ENCODE data around the gene DLG5.
"Not testable (repeated sequence)": the region's sequence is repeated elsewhere in the genome, so short reads cannot be mapped to it uniquely, and the experiment has no call there.

The DLG5 gene

GRCh38 chr10:77782328-77783061 is 144.1 kb downstream of the DLG5 start:
- H3K9me3 ChIP-seq (ENCODE audit: low read length): peaks cover 8% of the 10 kb centered on the region
- no peak overlapping the region for H3K4me3 ChIP-seq (ENCODE audit: low read length)
- H3K36me3 ChIP-seq (ENCODE audit: insufficient read depth, low read length): peaks cover 36% of the 10 kb centered on the region
- no peak overlapping the region for H2AFZ ChIP-seq (ENCODE audit: low read depth, low read length)
- no peaks in the 10 kb centered on the region for H3K4me1 ChIP-seq (ENCODE audit: insufficient read depth, low read length)
- no peaks in the 10 kb centered on the region for H3K27me3 ChIP-seq (ENCODE audit: insufficient read depth, low read length)

GRCh38 chr10:77781451-77782327 is 144.9 kb downstream of the DLG5 start:
- no peaks in the 10 kb centered on the region for H3K27me3 ChIP-seq (ENCODE audit: insufficient read depth, low read length)
- peaks cover 8% of the 10 kb centered on the region for H3K9me3 ChIP-seq (ENCODE audit: low read length)
- H3K4me3 ChIP-seq (ENCODE audit: low read length): no peak overlapping the region
- no peak overlapping the region for H2AFZ ChIP-seq (ENCODE audit: low read depth, low read length)
- H3K4me1 ChIP-seq (ENCODE audit: insufficient read depth, low read length): no peaks in the 10 kb centered on the region
- H3K36me3 ChIP-seq (ENCODE audit: insufficient read depth, low read length): peaks cover 34% of the 10 kb centered on the region

- Histone ChIP-seq H3K4me3 (ENCODE audit: low read length) (no peak overlapping the region), H2AFZ (ENCODE audit: low read depth, low read length) (no peak overlapping the region), H3K4me1 (ENCODE audit: insufficient read depth, low read length) (no peaks in the 10 kb centered on the region), H3K27me3 (ENCODE audit: insufficient read depth, low read length) (no peaks in the 10 kb centered on the region), H3K36me3 (ENCODE audit: insufficient read depth, low read length) (peaks cover 31% of the 10 kb centered on the region), H3K9me3 (ENCODE audit: low read length) (peaks cover 8% of the 10 kb centered on the region)
These were observed 146.4 kb downstream of the DLG5 start for GRCh38 chr10:77780180-77780579.

- Histone ChIP-seq H3K9me3 (ENCODE audit: low read length) (peaks cover 6% of the 10 kb centered on the region), H3K36me3 (ENCODE audit: insufficient read depth, low read length) (peaks cover 14% of the 10 kb centered on the region), H2AFZ (ENCODE audit: low read depth, low read length) (no peak overlapping the region), H3K4me1 (ENCODE audit: insufficient read depth, low read length) (no peaks in the 10 kb centered on the region), H3K4me3 (ENCODE audit: low read length) (no peak overlapping the region), H3K27me3 (ENCODE audit: insufficient read depth, low read length) (no peaks in the 10 kb centered on the region)
These were observed 150.1 kb downstream of the DLG5 start for GRCh38 chr10:77776487-77776886.

- Histone ChIP-seq H3K4me3 (ENCODE audit: low read length) (no peak overlapping the region), H2AFZ (ENCODE audit: low read depth, low read length) (no peak overlapping the region), H3K9me3 (ENCODE audit: low read length) (peaks cover 2% of the 10 kb centered on the region), H3K27me3 (ENCODE audit: insufficient read depth, low read length) (no peaks in the 10 kb centered on the region), H3K4me1 (ENCODE audit: insufficient read depth, low read length) (no peaks in the 10 kb centered on the region), H3K36me3 (ENCODE audit: insufficient read depth, low read length) (peaks cover 3% of the 10 kb centered on the region)
These were observed 151.6 kb downstream of the DLG5 start for GRCh38 chr10:77774940-77775391.

GRCh38 chr10:77773631-77774426 is 152.7 kb downstream of the DLG5 start:
- Histone ChIP-seq H3K36me3 (ENCODE audit: insufficient read depth, low read length) (no peaks in the 10 kb centered on the region), H3K4me3 (ENCODE audit: low read length) (no peak overlapping the region), H3K27me3 (ENCODE audit: insufficient read depth, low read length) (no peaks in the 10 kb centered on the region), H3K9me3 (ENCODE audit: low read length) (no peaks in the 10 kb centered on the region), H2AFZ (ENCODE audit: low read depth, low read length) (no peak overlapping the region), H3K4me1 (ENCODE audit: insufficient read depth, low read length) (no peaks in the 10 kb centered on the region)

- H2AFZ ChIP-seq (ENCODE audit: low read depth, low read length); H3K4me1 ChIP-seq (ENCODE audit: insufficient read depth, low read length); H3K27me3 ChIP-seq (ENCODE audit: insufficient read depth, low read length); H3K4me3 ChIP-seq (ENCODE audit: low read length); H3K9me3 ChIP-seq (ENCODE audit: low read length); H3K36me3 ChIP-seq (ENCODE audit: insufficient read depth, low read length): not testable (repeated sequence)
These were observed 153.5 kb downstream of the DLG5 start for GRCh38 chr10:77772852-77773600.

DNA sequence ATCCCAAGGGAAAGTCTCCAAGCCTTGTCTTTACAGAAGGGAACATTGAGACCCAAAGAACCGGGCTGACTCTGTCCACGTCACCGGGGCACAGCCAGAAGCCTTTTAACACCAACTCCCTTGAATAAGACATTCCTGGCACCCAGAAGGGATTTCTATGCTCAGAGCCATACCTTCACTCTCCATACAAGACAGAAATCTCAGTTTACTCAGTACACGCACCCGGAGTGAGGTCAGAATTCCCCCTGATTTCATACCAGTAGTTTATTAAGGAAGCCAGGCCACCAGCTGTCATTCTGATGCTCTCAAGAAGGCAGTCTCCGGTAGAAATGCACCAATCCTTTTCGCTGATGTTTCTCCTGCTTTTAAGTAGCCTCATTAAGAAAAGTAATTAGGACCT is 154.7 kb downstream of the DLG5 start:
- Histone ChIP-seq H3K4me3 (ENCODE audit: low read length) (no peak overlapping the region), H2AFZ (ENCODE audit: low read depth, low read length) (no peak overlapping the region), H3K9me3 (ENCODE audit: low read length) (no peaks in the 10 kb centered on the region), H3K4me1 (ENCODE audit: insufficient read depth, low read length) (no peaks in the 10 kb centered on the region), H3K36me3 (ENCODE audit: insufficient read depth, low read length) (no peaks in the 10 kb centered on the region), H3K27me3 (ENCODE audit: insufficient read depth, low read length) (no peaks in the 10 kb centered on the region)

DNA sequence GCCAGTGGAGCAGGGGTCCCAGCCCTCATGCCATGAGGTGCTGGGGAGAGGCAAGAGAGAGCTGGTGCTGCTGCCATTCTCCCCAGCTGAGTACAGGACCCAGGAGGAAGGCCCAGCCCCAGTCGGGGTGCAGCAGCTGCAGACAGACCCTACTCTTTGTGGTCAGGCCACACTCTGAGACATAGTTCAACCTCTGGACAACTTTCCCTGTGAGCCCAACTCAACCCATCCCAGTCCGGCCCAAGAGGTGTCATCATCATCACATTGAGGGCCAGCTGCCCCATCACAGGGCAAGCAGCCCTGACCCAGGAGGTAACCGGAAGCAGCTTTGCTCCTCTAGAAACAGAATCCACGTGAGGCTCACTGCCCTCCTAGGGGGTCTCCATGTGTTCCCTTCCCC is 155.1 kb downstream of the DLG5 start:
- H3K4me1 ChIP-seq (ENCODE audit: insufficient read depth, low read length): no peaks in the 10 kb centered on the region

GRCh38 chr10:77770868-77771175 is 155.7 kb downstream of the DLG5 start:
- no peaks in the 10 kb centered on the region for H3K4me1 ChIP-seq (ENCODE audit: insufficient read depth, low read length)
- H3K27me3 ChIP-seq (ENCODE audit: insufficient read depth, low read length): no peaks in the 10 kb centered on the region
- H2AFZ ChIP-seq (ENCODE audit: low read depth, low read length): no peak overlapping the region
- H3K36me3 ChIP-seq (ENCODE audit: insufficient read depth, low read length): no peaks in the 10 kb centered on the region
- H3K9me3 ChIP-seq (ENCODE audit: low read length): no peaks in the 10 kb centered on the region
- no peak overlapping the region for H3K4me3 ChIP-seq (ENCODE audit: low read length)

More for the DNA sequence above, 155.1 kb downstream of the DLG5 start:
- Histone ChIP-seq H3K4me3 (ENCODE audit: low read length) (no peak overlapping the region), H3K36me3 (ENCODE audit: insufficient read depth, low read length) (no peaks in the 10 kb centered on the region), H3K9me3 (ENCODE audit: low read length) (no peaks in the 10 kb centered on the region), H3K27me3 (ENCODE audit: insufficient read depth, low read length) (no peaks in the 10 kb centered on the region), H2AFZ (ENCODE audit: low read depth, low read length) (no peak overlapping the region)

DNA sequence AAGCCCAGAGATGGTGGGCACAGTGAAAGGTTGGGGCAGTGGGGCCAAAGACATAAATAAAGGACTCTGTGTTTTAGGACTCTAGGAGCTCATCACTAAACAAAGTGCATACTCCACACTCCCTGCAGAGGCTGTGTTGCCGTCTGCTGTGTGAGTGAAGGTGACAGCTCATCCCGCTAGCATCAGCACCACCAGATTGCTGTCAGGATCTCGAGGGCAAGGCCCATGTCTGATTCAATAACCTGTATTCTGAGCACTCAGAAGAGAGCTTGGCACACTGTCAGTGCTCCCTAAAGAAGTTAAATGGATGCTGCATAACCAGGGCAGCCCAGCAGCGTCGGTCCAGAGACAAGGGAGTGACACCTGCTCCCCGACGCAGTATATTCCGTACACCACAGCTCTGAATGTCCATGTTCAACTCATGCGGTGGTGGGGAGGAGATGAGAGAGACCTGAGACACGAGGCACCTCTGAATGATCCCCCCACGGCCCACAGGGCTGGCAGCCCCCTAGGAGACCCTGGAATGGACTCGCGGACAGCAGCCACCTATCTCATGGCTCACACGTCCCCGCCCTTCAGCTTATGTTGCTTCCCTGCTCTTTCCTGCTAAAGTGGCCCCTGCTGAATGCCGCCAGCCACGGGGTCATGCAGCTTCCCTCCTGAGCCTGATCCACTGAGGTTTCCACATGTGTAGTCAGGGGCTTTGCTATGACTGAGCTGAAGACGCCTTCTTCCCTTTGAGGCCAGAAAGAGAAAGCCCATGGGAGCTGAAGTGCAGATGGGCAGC is 156.3 kb downstream of the DLG5 start:
- Histone ChIP-seq H2AFZ (ENCODE audit: low read depth, low read length) (no peak overlapping the region), H3K36me3 (ENCODE audit: insufficient read depth, low read length) (no peaks in the 10 kb centered on the region), H3K27me3 (ENCODE audit: insufficient read depth, low read length) (no peaks in the 10 kb centered on the region), H3K4me1 (ENCODE audit: insufficient read depth, low read length) (no peaks in the 10 kb centered on the region), H3K9me3 (ENCODE audit: low read length) (no peaks in the 10 kb centered on the region), H3K4me3 (ENCODE audit: low read length) (no peak overlapping the region)

GRCh38 chr10:77768039-77768438 is 158.5 kb downstream of the DLG5 start:
- no peak overlapping the region for H2AFZ ChIP-seq (ENCODE audit: low read depth, low read length)
- no peak overlapping the region for H3K4me3 ChIP-seq (ENCODE audit: low read length)
- no peaks in the 10 kb centered on the region for H3K36me3 ChIP-seq (ENCODE audit: insufficient read depth, low read length)
- no peaks in the 10 kb centered on the region for H3K4me1 ChIP-seq (ENCODE audit: insufficient read depth, low read length)
- no peaks in the 10 kb centered on the region for H3K27me3 ChIP-seq (ENCODE audit: insufficient read depth, low read length)
- H3K9me3 ChIP-seq (ENCODE audit: low read length): no peaks in the 10 kb centered on the region
